H1 (cell line): ENCODE measurements around the gene SARNP. TPM values are rescaled to one million over a fixed set of nuclear protein-coding genes. Genes with fewer than 3 reads are reported as not detected.

ENCODE experiments used
- CTCF ChIA-PET: fragments of 300-600 bp; sonication (Branson Sonifier 250); formaldehyde crosslinking; loops from one replicate; lab custom pipeline; 2021; ENCODE audit not compliant: partially characterized antibody; lab: Charles Lee
- POLR2A ChIA-PET: fragments of 300-600 bp; sonication (Branson Sonifier 250); formaldehyde crosslinking; loops from one replicate; lab custom pipeline; 2021; ENCODE audit warnings: inconsistent platforms; ENCODE audit not compliant: partially characterized antibody; lab: Charles Lee
- DNase-seq, 2 experiments: peaks; one replicate each; pipeline versions ENCODE4 v3.0.0 to v3.0.0-alpha.2; 2010 to 2022; ENCODE audit warnings: low spot score in 2 of 2, low read depth in 1 of 2, mixed read lengths in 1 of 2
- FAIRE-seq: peaks from 2 replicates; lab custom pipeline; 2011; peaks lifted over from hg19 to GRCh38; lab: Jason Lieb, UNC
- H2AFZ ChIP-seq: 2 replicates; pipeline ENCODE4 v1.8.1; 2012; ENCODE audit warnings: low read length, inconsistent platforms
- H2AK5ac ChIP-seq: 2 replicates; pipeline ENCODE4 v1.6.1; 2013; ENCODE audit warnings: low read depth, low read length
- H2BK120ac ChIP-seq: replicated peaks from 2 replicates; pipeline ENCODE3; 2013; ENCODE audit warnings: low read depth, low read length, inconsistent platforms
- H2BK12ac ChIP-seq: 2 replicates; pipeline ENCODE4 v1.6.1; 2013; ENCODE audit warnings: low read depth, low read length
- H2BK15ac ChIP-seq: 2 replicates; pipeline ENCODE4 v1.6.1; 2013; ENCODE audit warnings: low read length
- H2BK20ac ChIP-seq: 2 replicates; pipeline ENCODE4 v1.6.1; 2013; ENCODE audit warnings: low read length
- H2BK5ac ChIP-seq: 2 replicates; pipeline ENCODE4 v1.6.1; 2013; ENCODE audit warnings: low read depth, low read length
- H3K14ac ChIP-seq: 2 replicates; pipeline ENCODE4 v1.6.1; 2013; ENCODE audit warnings: inconsistent platforms; ENCODE audit not compliant: insufficient read length
- H3K18ac ChIP-seq: 2 replicates; pipeline ENCODE4 v1.6.1; 2013; ENCODE audit warnings: low read length; ENCODE audit errors: extremely low read depth
- H3K23ac ChIP-seq: 2 replicates; pipeline ENCODE4 v1.6.1; 2013; ENCODE audit warnings: inconsistent platforms; ENCODE audit not compliant: insufficient read length
- H3K23me2 ChIP-seq: 2 replicates; pipeline ENCODE4 v1.6.1; 2013; ENCODE audit warnings: low read depth, low read length
- H3K27ac ChIP-seq: 2 replicates; pipeline ENCODE4 v1.6.1; 2011; ENCODE audit warnings: low read depth, low read length, inconsistent platforms
- H3K27me3 ChIP-seq, 4 experiments: replicated peaks in 1 of 4; 1 replicate in 1 of 4; 2 replicates in 3 of 4; pipeline versions ENCODE4 v1.6.1 to v1.8.1; 2011 to 2013; ENCODE audit warnings: low read length in 3 of 4, mild to moderate bottlenecking in 3 of 4, inconsistent platforms in 2 of 4, mixed read lengths in 2 of 4, moderate library complexity in 1 of 4; ENCODE audit not compliant: control insufficient read depth in 3 of 4, insufficient read depth in 3 of 4; ENCODE audit errors: extremely low read depth in 1 of 4
- H3K36me3 ChIP-seq, 4 experiments: 2 replicates each; pipeline versions ENCODE4 v1.6.1 to v1.8.1; 2011 to 2013; ENCODE audit warnings: mild to moderate bottlenecking in 4 of 4, low read length in 3 of 4, moderate library complexity in 2 of 4, control low read depth in 1 of 4, inconsistent platforms in 1 of 4; ENCODE audit not compliant: insufficient read depth in 4 of 4, control insufficient read depth in 2 of 4
- H3K4ac ChIP-seq: replicated peaks from 2 replicates; pipeline ENCODE3; 2013; ENCODE audit warnings: low read length, low read depth, mixed read lengths, inconsistent platforms; ENCODE audit not compliant: insufficient read length
- H3K4me1 ChIP-seq, 4 experiments: replicated peaks in 1 of 4; 1 replicate in 1 of 4; 2 replicates in 3 of 4; pipeline versions ENCODE4 v1.6.1 to v1.8.1; 2011 to 2013; ENCODE audit warnings: low read length in 3 of 4, inconsistent platforms in 2 of 4, mixed read lengths in 1 of 4; ENCODE audit not compliant: insufficient read depth in 4 of 4, control insufficient read depth in 3 of 4
- H3K4me2 ChIP-seq, 2 experiments: 2 replicates each; pipeline versions ENCODE4 v1.6.1 to v1.8.1; 2011 to 2013; ENCODE audit warnings: low read depth in 2 of 2, low read length in 2 of 2, control low read depth in 1 of 2, inconsistent platforms in 1 of 2, mild to moderate bottlenecking in 1 of 2; ENCODE audit not compliant: insufficient read depth in 1 of 2
- H3K4me3 ChIP-seq, 4 experiments: fragments of 200-600, 300-600 bp in 1 of 4; sonication (generic), shearing (Covaris generic), sonication (Bioruptor Twin) in 1 of 4; 2 replicates each; pipeline versions ENCODE4 v1.5.1 to v1.8.1; 2011 to 2016; ENCODE audit warnings: low read length in 4 of 4, low read depth in 3 of 4, control low read depth in 2 of 4, inconsistent platforms in 2 of 4, mild to moderate bottlenecking in 2 of 4, mixed read lengths in 1 of 4, moderate library complexity in 1 of 4; ENCODE audit not compliant: insufficient read depth in 2 of 4; ENCODE audit errors: extremely low read depth in 1 of 4
- H3K56ac ChIP-seq: replicated peaks from 2 replicates; pipeline ENCODE3; 2013; ENCODE audit warnings: low read depth, mild to moderate bottlenecking, mixed read lengths, low read length, inconsistent platforms; ENCODE audit not compliant: insufficient read length
- H3K79me1 ChIP-seq: 2 replicates; pipeline ENCODE4 v1.6.1; 2013; ENCODE audit warnings: low read depth, low read length, control low read depth
- H3K79me2 ChIP-seq, 2 experiments: 2 replicates each; pipeline versions ENCODE4 v1.6.1 to v1.8.1; 2012 to 2013; ENCODE audit warnings: low read length in 2 of 2, mild to moderate bottlenecking in 2 of 2, inconsistent platforms in 1 of 2; ENCODE audit not compliant: insufficient read depth in 2 of 2, control insufficient read depth in 1 of 2
- H3K9ac ChIP-seq, 4 experiments: replicated peaks in 1 of 4; 1 replicate in 1 of 4; 2 replicates in 3 of 4; pipeline versions ENCODE4 v1.6.1 to v1.8.1; 2011 to 2013; ENCODE audit warnings: low read depth in 3 of 4, low read length in 3 of 4, control low read depth in 2 of 4, mild to moderate bottlenecking in 2 of 4, moderate library complexity in 2 of 4, inconsistent platforms in 1 of 4; ENCODE audit errors: extremely low read depth in 1 of 4
- H3K9me3 ChIP-seq, 2 experiments: 2 replicates each; pipeline versions ENCODE4 v1.6.1 to v1.8.1; 2012 to 2013; ENCODE audit warnings: mild to moderate bottlenecking in 2 of 2, moderate library complexity in 2 of 2, control low read depth in 1 of 2, inconsistent platforms in 1 of 2, low read depth in 1 of 2, low read length in 1 of 2, mixed read lengths in 1 of 2; ENCODE audit not compliant: insufficient read depth in 2 of 2
- H4K20me1 ChIP-seq, 2 experiments: replicated peaks in 1 of 2; 2 replicates each; pipeline versions ENCODE3 to v1.8.1; 2011 to 2013; ENCODE audit warnings: inconsistent platforms in 2 of 2, low read length in 2 of 2, mild to moderate bottlenecking in 1 of 2; ENCODE audit not compliant: insufficient read depth in 2 of 2, control insufficient read depth in 1 of 2
- H4K5ac ChIP-seq: 2 replicates; pipeline ENCODE4 v1.6.1; 2013; ENCODE audit warnings: low read length, low read depth, mixed read lengths, inconsistent platforms; ENCODE audit not compliant: insufficient read length
- H4K8ac ChIP-seq: 2 replicates; pipeline ENCODE4 v1.8.0; 2013; ENCODE audit warnings: mild to moderate bottlenecking, moderate library complexity, low read length, inconsistent platforms; ENCODE audit not compliant: insufficient read depth; ENCODE audit errors: extremely low read depth
- H4K91ac ChIP-seq: replicated peaks from 2 replicates; pipeline ENCODE3; 2013; ENCODE audit warnings: low read length, mixed read lengths, inconsistent platforms; ENCODE audit not compliant: insufficient read length
- BCL11A ChIP-seq, 2 experiments: IDR thresholded peaks; one replicate each; pipeline ENCODE4 v1.6.1; 2011; ENCODE audit warnings: low read depth in 2 of 2, low read length in 2 of 2, mild to moderate bottlenecking in 2 of 2
- BRCA1 ChIP-seq: IDR thresholded peaks from 2 replicates; pipeline ENCODE4 v1.6.1; 2012; ENCODE audit warnings: low read depth, low read length, improper control_type of control experiment
- JUND ChIP-seq: IDR thresholded peaks from 2 replicates; pipeline ENCODE4 v1.6.1; 2011; ENCODE audit warnings: mild to moderate bottlenecking, improper control_type of control experiment, low read length
- KDM4A ChIP-seq: IDR thresholded peaks from one replicate; pipeline ENCODE4 v1.7.1; 2012; ENCODE audit warnings: low read depth, mild to moderate bottlenecking, moderate library complexity, low read length, inconsistent platforms; ENCODE audit not compliant: severe bottlenecking
- MAFK ChIP-seq: IDR thresholded peaks from 2 replicates; pipeline ENCODE4 v1.6.1; 2012; ENCODE audit warnings: low read depth, mild to moderate bottlenecking, improper control_type of control experiment, low read length
- POLR2AphosphoS5 ChIP-seq: IDR thresholded peaks from 2 replicates; pipeline ENCODE4 v1.6.1; 2011; ENCODE audit warnings: low read depth, low read length
- SP4 ChIP-seq: IDR thresholded peaks from 2 replicates; pipeline ENCODE4 v1.6.1; 2012; ENCODE audit warnings: low read length, inconsistent platforms
- SRF ChIP-seq: IDR thresholded peaks from 2 replicates; pipeline ENCODE4 v1.6.1; 2011; ENCODE audit warnings: mild to moderate bottlenecking, low read depth, low read length, moderate library complexity
- polyA plus RNA-seq, 7 experiments: library from polyadenylated mRNA; depleted of rRNA in 3 of 7; stranded (reverse) in 5 of 7; unstranded in 2 of 7; fragments of >200 nt in 5 of 7; fragments of 200-250 nt in 2 of 7; gene quantifications; 1 replicate in 5 of 7; 2 replicates in 1 of 7; 4 replicates in 1 of 7; pipeline versions ENCODE4 v1.2.1 to v1.2.3, GENCODE V29; 2011 to 2013; ENCODE audit warnings: missing spikeins in 2 of 7, mixed read lengths in 2 of 7
- total RNA-seq: library from RNA; stranded (reverse); fragmentation: NEBNext Ultra II Directional; extraction: Animal tissue kit (Norgen Biotek cat#: 25700); gene quantifications from 2 replicates; pipeline ENCODE4 v1.2.1, GENCODE V29; 2021
- TF ChIP-seq, protein P1 (sequence below): IDR thresholded peaks from 2 replicates; pipeline ENCODE4 v1.6.1; 2012; ENCODE audit warnings: inconsistent platforms

The SARNP gene
- total and polyA plus RNA-seq, 2 of the 8 experiments (the other 6 are each of a cell fraction or from before 2014, with no cell fraction given) = 114 to 226 TPM

DNA sequence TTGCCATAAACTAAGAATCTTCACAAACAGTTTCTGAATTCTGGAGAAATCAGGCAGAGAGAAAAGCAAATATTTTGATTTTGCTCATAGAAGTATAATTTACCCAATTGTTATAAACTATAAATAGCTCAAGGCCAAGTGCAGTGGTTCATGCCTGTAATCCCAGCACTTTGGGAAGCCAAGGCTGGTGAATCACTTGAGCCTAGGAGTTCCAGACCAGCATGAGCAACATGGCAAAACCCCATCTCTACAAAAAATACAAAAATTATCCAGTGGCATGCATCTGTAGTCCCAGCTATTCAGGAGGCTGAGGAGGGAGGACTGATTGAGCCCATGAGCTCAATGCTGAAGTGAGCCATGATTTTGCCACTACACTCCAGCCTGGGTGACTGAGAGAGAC lies 44.8 kb upstream of the SARNP start:
- no peak overlapping the region for H2BK15ac ChIP-seq
- H2AK5ac ChIP-seq = no peak overlapping the region
- H4K5ac ChIP-seq = no peak overlapping the region
- H3K56ac ChIP-seq = no peak overlapping the region
- CTCF ChIA-PET = interaction anchor here (0.6 to 1.8 kb wide), 2 partner anchors 14 to 41 kb away, joined by 3 read pairs; no protein-coding TSS in a partner anchor
- H3K4me1 ChIP-seq = no peaks in the 10 kb centered on the region
- no peak overlapping the region for H2AFZ ChIP-seq
- no peaks in the 10 kb centered on the region for H3K36me3 ChIP-seq
- DNase-seq (no peak), FAIRE-seq (no peak)
- no peak overlapping the region for H3K4ac ChIP-seq
- H3K4me3 ChIP-seq = no peak overlapping the region
- H3K27ac ChIP-seq = no peak overlapping the region
- POLR2A ChIA-PET = no interaction called here
- H3K9me3 ChIP-seq = 0 out of 4 replicates have a peak, but pooled peaks cover 3 to 4% of the 10 kb centered on the region in 2 experiments
- H3K9ac ChIP-seq = no peak overlapping the region
- H3K23me2 ChIP-seq = no peaks in the 10 kb centered on the region
- H3K79me2 ChIP-seq = no peaks in the 10 kb centered on the region
- H4K20me1 ChIP-seq = no peaks in the 10 kb centered on the region
- H3K23ac ChIP-seq = no peak overlapping the region
- no peak overlapping the region for H3K14ac ChIP-seq
- TF ChIP-seq SRF (no peak), SP4 (no peak), JUND (no peak), MAFK (no peak), KDM4A (no peak), BRCA1 (no peak), BCL11A (IDR thresholded peaks at IDR 0.05; ENCODE audit: low read depth in 2 of 2, low read length in 2 of 2) (no peak), POLR2AphosphoS5 (no peak)
- TF ChIP-seq, protein P1, sequence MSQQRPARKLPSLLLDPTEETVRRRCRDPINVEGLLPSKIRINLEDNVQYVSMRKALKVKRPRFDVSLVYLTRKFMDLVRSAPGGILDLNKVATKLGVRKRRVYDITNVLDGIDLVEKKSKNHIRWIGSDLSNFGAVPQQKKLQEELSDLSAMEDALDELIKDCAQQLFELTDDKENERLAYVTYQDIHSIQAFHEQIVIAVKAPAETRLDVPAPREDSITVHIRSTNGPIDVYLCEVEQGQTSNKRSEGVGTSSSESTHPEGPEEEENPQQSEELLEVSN = no peak
- H3K4me2 ChIP-seq = no peak overlapping the region
- no peaks in the 10 kb centered on the region for H3K27me3 ChIP-seq
- H2BK20ac ChIP-seq = no peak overlapping the region
- no peak overlapping the region for H3K18ac ChIP-seq
- H2BK120ac ChIP-seq = no peak overlapping the region
- H4K91ac ChIP-seq = no peak overlapping the region
- no peaks in the 10 kb centered on the region for H3K79me1 ChIP-seq
- H2BK12ac ChIP-seq = no peak overlapping the region
- H4K8ac ChIP-seq = no peak overlapping the region
- no peak overlapping the region for H2BK5ac ChIP-seq
